Measurements from ENCODE around the gene RELN. TPM values are rescaled to one million over a fixed set of nuclear protein-coding genes. Genes with fewer than 3 reads are reported as not detected.

Gene RELN
- total and polyA plus RNA-seq, 9 of the 15 experiments (the other 6 are each of a cell fraction or from before 2014, with no cell fraction given): 12.9 to 43.2 (median 18.1) TPM

- TF ChIP-seq HSF4 (CRISPR knock-in tag; IDR thresholded peaks at IDR 0.05; ENCODE audit: borderline replicate concordance) (no peak), NFYB (IDR thresholded peaks at IDR 0.05; ENCODE audit: extremely low read depth, insufficient read length) (no peak), NFE2 (IDR thresholded peaks at IDR 0.05; ENCODE audit: low read depth) (no peak), LEF1 (IDR thresholded peaks at IDR 0.05) (no peak), FOXJ2 (tag; IDR thresholded peaks at IDR 0.05) (no peak), RBFOX2 (IDR thresholded peaks at IDR 0.05; ENCODE audit: low read depth, low read length) (no peak), TARDBP (IDR thresholded peaks at IDR 0.05) (no peak), JUND (IDR thresholded peaks at IDR 0.05; ENCODE audit: borderline replicate concordance, low read depth, low read length) (no peak), JUND (tag; IDR thresholded peaks at IDR 0.05; ENCODE audit: borderline replicate concordance, low read depth, low read length) (no peak), SIN3A (IDR thresholded peaks at IDR 0.05; ENCODE audit: borderline replicate concordance in 2 of 2, control insufficient read depth in 1 of 2, low read depth in 2 of 2, low read length in 2 of 2) (no peak), HMGN3 (IDR thresholded peaks at IDR 0.05; ENCODE audit: borderline replicate concordance, extremely low read depth, insufficient read length, low read depth, low read length) (no peak), TCFL5 (CRISPR knock-in tag; conservative IDR thresholded peaks at IDR 0.05) (no peak), MGA (IDR thresholded peaks at IDR 0.05) (no peak), E4F1 (CRISPR knock-in tag; IDR thresholded peaks at IDR 0.05; ENCODE audit: borderline replicate concordance) (no peak)
These were observed 180.0 kb downstream of the RELN start (continued) for GRCh38 chr7:103809229-103809994.
